ENCODE results near the gene FOXA3. TPM values are rescaled to one million over a fixed set of nuclear protein-coding genes. Genes with fewer than 3 reads are reported as not detected.

FOXA3 gene
- total RNA-seq, 1 experiment from 2014 or later: 5.8 TPM

DNA sequence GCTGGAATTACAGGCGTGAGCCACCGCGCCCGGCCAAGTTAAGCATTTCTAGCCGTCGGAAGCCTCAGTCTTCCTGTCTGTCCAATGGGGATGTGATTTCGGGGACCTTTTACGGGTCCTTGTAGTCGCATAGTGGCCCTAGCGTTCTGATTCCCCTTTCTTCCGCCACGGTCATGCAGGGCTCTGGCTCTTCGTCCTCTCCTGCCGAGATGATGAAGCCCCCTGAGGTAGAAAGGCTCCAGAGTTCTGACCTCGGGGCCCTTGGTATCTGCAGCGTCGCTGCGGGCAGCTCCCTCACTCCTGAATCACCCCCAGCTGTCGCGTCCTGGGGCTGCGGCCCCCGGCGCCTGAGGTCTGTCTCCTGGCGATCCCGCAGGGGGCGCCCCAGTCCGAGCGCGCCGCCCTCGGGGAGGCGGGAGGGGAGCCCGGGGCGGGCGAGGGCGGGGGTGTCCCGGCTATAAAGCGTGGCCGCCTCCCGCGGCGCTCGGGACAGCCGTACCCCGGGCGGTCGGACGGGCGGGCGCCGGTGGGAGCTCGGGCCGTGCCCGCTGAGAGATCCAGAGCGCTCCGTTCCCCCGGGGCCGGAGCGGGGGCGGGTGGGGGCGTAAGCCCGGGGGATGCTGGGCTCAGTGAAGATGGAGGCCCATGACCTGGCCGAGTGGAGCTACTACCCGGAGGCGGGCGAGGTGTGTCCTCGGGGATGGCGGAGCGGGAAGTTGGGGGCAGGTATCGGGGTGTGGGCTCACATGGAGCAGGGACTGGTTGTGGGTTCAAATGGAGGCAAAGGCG lies at the start of gene FOXA3 (continued):
- TF ChIP-seq REST (IDR thresholded peaks at IDR 0.05; ENCODE audit: low read depth): no peak

GRCh38 chr19:45814851-45815480 lies 49.2 kb upstream of the FOXA3 start, which contains the start of gene RSPH6A:
TSS of gene RSPH6A (minus strand) at chr19:45815308. CDS start at chr19:45815176, 132 bp downstream.
- no TSS peak for BruUV-seq (replicated peaks)
- intact Hi-C loops (cut with micrococcal nuclease): no loop called here
- CTCF ChIA-PET: interaction anchor here (2.5 kb wide), 1 partner anchor 16 kb away, joined by 9 read pairs; no protein-coding TSS in a partner anchor
- H3K4me3 ChIP-seq (replicated peaks in 1 of 2; ENCODE audit: low read depth in 1 of 2, low read length in 2 of 2): no peak within 1 kb of the TSS
- TF ChIP-seq YY1 (IDR thresholded peaks at IDR 0.05; ENCODE audit: extremely low read depth, insufficient replicate concordance, low read depth, low read length): no peak
- TF ChIP-seq SRF (IDR thresholded peaks at IDR 0.05; ENCODE audit: low read depth): no peak
- no peak for TF ChIP-seq POLR2AphosphoS5 (IDR thresholded peaks at IDR 0.05; ENCODE audit: low read depth, low read length)
- no peak for TF ChIP-seq REST (IDR thresholded peaks at IDR 0.05; ENCODE audit: low read depth)
- TF ChIP-seq ZFX (IDR thresholded peaks at IDR 0.05): no peak
- no peak for TF ChIP-seq ATF3 (IDR thresholded peaks at IDR 0.05)
- no peak for TF ChIP-seq EZH2phosphoT487 (IDR thresholded peaks at IDR 0.05; ENCODE audit: borderline replicate concordance)
- TF ChIP-seq MAX (IDR thresholded peaks at IDR 0.05): no peak
- no peak for TF ChIP-seq EGR1 (IDR thresholded peaks at IDR 0.05; ENCODE audit: low read depth)
- TF ChIP-seq, protein P1, sequence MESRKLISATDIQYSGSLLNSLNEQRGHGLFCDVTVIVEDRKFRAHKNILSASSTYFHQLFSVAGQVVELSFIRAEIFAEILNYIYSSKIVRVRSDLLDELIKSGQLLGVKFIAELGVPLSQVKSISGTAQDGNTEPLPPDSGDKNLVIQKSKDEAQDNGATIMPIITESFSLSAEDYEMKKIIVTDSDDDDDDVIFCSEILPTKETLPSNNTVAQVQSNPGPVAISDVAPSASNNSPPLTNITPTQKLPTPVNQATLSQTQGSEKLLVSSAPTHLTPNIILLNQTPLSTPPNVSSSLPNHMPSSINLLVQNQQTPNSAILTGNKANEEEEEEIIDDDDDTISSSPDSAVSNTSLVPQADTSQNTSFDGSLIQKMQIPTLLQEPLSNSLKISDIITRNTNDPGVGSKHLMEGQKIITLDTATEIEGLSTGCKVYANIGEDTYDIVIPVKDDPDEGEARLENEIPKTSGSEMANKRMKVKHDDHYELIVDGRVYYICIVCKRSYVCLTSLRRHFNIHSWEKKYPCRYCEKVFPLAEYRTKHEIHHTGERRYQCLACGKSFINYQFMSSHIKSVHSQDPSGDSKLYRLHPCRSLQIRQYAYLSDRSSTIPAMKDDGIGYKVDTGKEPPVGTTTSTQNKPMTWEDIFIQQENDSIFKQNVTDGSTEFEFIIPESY (IDR thresholded peaks at IDR 0.05; ENCODE audit: extremely low read depth, insufficient replicate concordance, low read length): no peak
- TF ChIP-seq ZNF274 (IDR thresholded peaks at IDR 0.05; ENCODE audit: low read depth, low read length): no peak
- TF ChIP-seq CEBPB (IDR thresholded peaks at IDR 0.05; ENCODE audit: low read depth): no peak
- H3K4me2 ChIP-seq (ENCODE audit: low read length): no peak within 1 kb of the TSS
- no peak within 1 kb of the TSS for H2AFZ ChIP-seq (ENCODE audit: low read depth, low read length, poor library complexity, severe bottlenecking)
- no peaks in the 10 kb centered on the region for H3K9me2 ChIP-seq (ENCODE audit: insufficient read depth)
- H3K36me3 ChIP-seq (ENCODE audit: control insufficient read depth in 1 of 2, insufficient read depth in 2 of 2, low read length in 2 of 2): peaks cover under 1 to 5% of the 10 kb centered on the region in 2 experiments; a peak in 3 of 4 replicates
- no peaks in the 10 kb centered on the region for H4K20me1 ChIP-seq (ENCODE audit: insufficient read depth)
- no peak within 1 kb of the TSS for H3K27ac ChIP-seq (ENCODE audit: low read depth, low read length)
- H3K9ac ChIP-seq (ENCODE audit: low read length): no peak within 1 kb of the TSS
- H3K9me3 ChIP-seq (ENCODE audit: control insufficient read depth in 1 of 2, insufficient read depth in 1 of 2, low read depth in 1 of 2, low read length in 2 of 2): no peaks in the 10 kb centered on the region
- POLR2A ChIA-PET: interaction anchor here (0.6 kb wide), 1 partner anchor 25 kb away, joined by 3 read pairs; no protein-coding TSS in a partner anchor
- ATAC-seq: no peak
- RAD21 ChIA-PET (ENCODE audit: low non-redundant PET in 1 of 2, low total read pairs in 2 of 2, uncharacterized antibody in 2 of 2, unreplicated experiment in 2 of 2): no interaction called here
- DNase-seq (ENCODE audit: low read depth, low spot score): no peak
- H3K27me3 ChIP-seq (ENCODE audit: insufficient read depth, low read length): no peaks in the 10 kb centered on the region
- H3K4me1 ChIP-seq (ENCODE audit: control insufficient read depth in 1 of 2, insufficient read depth in 2 of 2, low read length in 2 of 2): peaks cover 3 to 17% of the 10 kb centered on the region in 2 experiments; a peak in 3 of 4 replicates
- no peaks in the 10 kb centered on the region for H3K79me2 ChIP-seq (ENCODE audit: insufficient read depth, low read length)
